Ishikawa (cell line): ENCODE results near the gene FMR1NB.

ENCODE experiments used
- CEBPB ChIP-seq: IDR thresholded peaks from 2 replicates; pipeline ENCODE4 v1.6.1; 2012
- CREB1 ChIP-seq: IDR thresholded peaks from 2 replicates; pipeline ENCODE4 v1.6.1; 2012; ENCODE audit warnings: low read depth
- EP300 ChIP-seq: IDR thresholded peaks from 2 replicates; pipeline ENCODE4 v1.6.1; 2012; ENCODE audit warnings: borderline replicate concordance
- MAX ChIP-seq: IDR thresholded peaks from 2 replicates; pipeline ENCODE4 v1.6.1; 2012
- NFIC ChIP-seq: IDR thresholded peaks from 2 replicates; pipeline ENCODE4 v1.6.1; 2012
- REST ChIP-seq: IDR thresholded peaks from 2 replicates; pipeline ENCODE4 v1.6.1; 2012; ENCODE audit warnings: low read depth, mild to moderate bottlenecking
- TAF1 ChIP-seq: IDR thresholded peaks from 2 replicates; pipeline ENCODE4 v1.6.1; 2012; ENCODE audit warnings: low read depth, mild to moderate bottlenecking
- TEAD4 ChIP-seq: IDR thresholded peaks from 2 replicates; pipeline ENCODE4 v1.6.1; 2012
- USF1 ChIP-seq: IDR thresholded peaks from 2 replicates; pipeline ENCODE4 v1.6.1; 2012
- YY1 ChIP-seq: IDR thresholded peaks from 2 replicates; pipeline ENCODE4 v1.6.1; 2012; ENCODE audit warnings: low read depth
- ZBTB7A ChIP-seq: IDR thresholded peaks from 2 replicates; pipeline ENCODE4 v1.6.1; 2012; ENCODE audit warnings: low read depth

FMR1NB gene

GRCh38 chrX:148067285-148067684 is 86.1 kb downstream of the FMR1NB start:
- TF ChIP-seq TEAD4 (no peak), USF1 (no peak), EP300 (no peak), ZBTB7A (no peak), MAX (no peak), CEBPB (no peak), REST (no peak), NFIC (no peak), TAF1 (no peak)

GRCh38 chrX:148069759-148070503 is 88.8 kb downstream of the FMR1NB start:
- no peak for TF ChIP-seq NFIC
- TF ChIP-seq CREB1 = no peak
- TF ChIP-seq YY1 = no peak
- no peak for TF ChIP-seq TEAD4
- TF ChIP-seq ZBTB7A = no peak
- TF ChIP-seq CEBPB = no peak

- TF ChIP-seq REST (no peak), ZBTB7A (no peak), NFIC (no peak)
Measured at GRCh38 chrX:148070504-148070877, 89.4 kb downstream of the FMR1NB start.
